MCF 10A (cell line): ENCODE data around the gene SFXN3. TPM values are rescaled to one million over a fixed set of nuclear protein-coding genes. Genes with fewer than 3 reads are reported as not detected.

Experiments
- BruUV-seq: library from RNA; stranded (reverse); fragments of 400-500 nt; replicated peaks from 2 replicates; lab custom pipeline; 2021; lab: Mats Ljungman, UMichigan
- CTCF ChIA-PET: fragments of 300-600 bp; sonication (Branson Sonifier 250); formaldehyde crosslinking; extraction: SDS; loops from one replicate; lab custom pipeline; 2021; ENCODE audit warnings: antibody characterized with exemption, inconsistent platforms; lab: Yijun Ruan, JAX
- POLR2A ChIA-PET: fragments of 300-600, 350-650 bp; sonication (Branson Sonifier 250); formaldehyde crosslinking; extraction: SDS; loops from one replicate; lab custom pipeline; 2020; ENCODE audit warnings: antibody characterized with exemption, inconsistent platforms; lab: Yijun Ruan, JAX
- DNase-seq: peaks from one replicate; pipeline ENCODE4 v3.0.0-alpha.2; 2018; ENCODE audit not compliant: unreplicated experiment
- H3K27ac Mint-ChIP-seq: one replicate; pipeline ENCODE4 v1.8.0; 2022; ENCODE audit warnings: mild to moderate bottlenecking, low read depth, mixed read lengths; ENCODE audit not compliant: unreplicated experiment
- H3K27me3 Mint-ChIP-seq: one replicate; pipeline ENCODE4 v1.8.0; 2022; ENCODE audit warnings: mixed read lengths; ENCODE audit not compliant: insufficient read depth, unreplicated experiment
- H3K36me3 Mint-ChIP-seq: one replicate; pipeline ENCODE4 v1.8.0; 2022; ENCODE audit warnings: mild to moderate bottlenecking, moderate library complexity, mixed read lengths; ENCODE audit not compliant: insufficient read depth, unreplicated experiment
- H3K4me1 Mint-ChIP-seq: one replicate; pipeline ENCODE4 v1.8.0; 2022; ENCODE audit warnings: mixed read lengths; ENCODE audit not compliant: insufficient read depth, unreplicated experiment
- H3K4me3 Mint-ChIP-seq: one replicate; pipeline ENCODE4 v1.8.0; 2022; ENCODE audit warnings: mild to moderate bottlenecking, moderate library complexity, mixed read lengths; ENCODE audit not compliant: unreplicated experiment
- H3K9me3 Mint-ChIP-seq: one replicate; pipeline ENCODE4 v1.8.0; 2022; ENCODE audit warnings: mixed read lengths; ENCODE audit not compliant: unreplicated experiment
- intact Hi-C: fragments of 100-400 bp; cut with micrococcal nuclease; formaldehyde crosslinking; loops from 2 replicates; pipeline ENCODE4 v1.14.1; 2022
- total RNA-seq: library from RNA; stranded (reverse); gene quantifications from 2 replicates; pipeline ENCODE4 v1.2.3, GENCODE V29; 2022
- TF ChIP-seq, protein P1 (sequence below): fragments of 200-600 bp; IDR thresholded peaks from one replicate; pipeline ENCODE4 v1.8.0; 2022; ENCODE audit warnings: antibody characterized with exemption, mild to moderate bottlenecking; ENCODE audit not compliant: unreplicated experiment

SFXN3 gene
- total RNA-seq, 1 experiment from 2014 or later = 39.4 TPM

GRCh38 chr10:101006593-101007098, 24.4 kb upstream of the SFXN3 start:
- BruUV-seq = no TSS peak
- Mint-ChIP-seq H3K4me3 (no peak overlapping the region), H3K36me3 (peaks cover 19% of the 10 kb centered on the region), H3K9me3 (no peaks in the 10 kb centered on the region), H3K27me3 (no peaks in the 10 kb centered on the region), H3K4me1 (no peaks in the 10 kb centered on the region), H3K27ac (no peak overlapping the region)
- ChIA-PET CTCF (interaction anchor here (0.6 to 1.9 kb wide), 7 partner anchors 9 to 498 kb away, joined by 3 to 11 read pairs (median 4); no protein-coding TSS in a partner anchor), POLR2A (interaction anchor here (0.7 to 1.2 kb wide), 4 partner anchors 8 to 124 kb away, joined by 3 read pairs; no protein-coding TSS in a partner anchor)
- TF ChIP-seq, protein P1, sequence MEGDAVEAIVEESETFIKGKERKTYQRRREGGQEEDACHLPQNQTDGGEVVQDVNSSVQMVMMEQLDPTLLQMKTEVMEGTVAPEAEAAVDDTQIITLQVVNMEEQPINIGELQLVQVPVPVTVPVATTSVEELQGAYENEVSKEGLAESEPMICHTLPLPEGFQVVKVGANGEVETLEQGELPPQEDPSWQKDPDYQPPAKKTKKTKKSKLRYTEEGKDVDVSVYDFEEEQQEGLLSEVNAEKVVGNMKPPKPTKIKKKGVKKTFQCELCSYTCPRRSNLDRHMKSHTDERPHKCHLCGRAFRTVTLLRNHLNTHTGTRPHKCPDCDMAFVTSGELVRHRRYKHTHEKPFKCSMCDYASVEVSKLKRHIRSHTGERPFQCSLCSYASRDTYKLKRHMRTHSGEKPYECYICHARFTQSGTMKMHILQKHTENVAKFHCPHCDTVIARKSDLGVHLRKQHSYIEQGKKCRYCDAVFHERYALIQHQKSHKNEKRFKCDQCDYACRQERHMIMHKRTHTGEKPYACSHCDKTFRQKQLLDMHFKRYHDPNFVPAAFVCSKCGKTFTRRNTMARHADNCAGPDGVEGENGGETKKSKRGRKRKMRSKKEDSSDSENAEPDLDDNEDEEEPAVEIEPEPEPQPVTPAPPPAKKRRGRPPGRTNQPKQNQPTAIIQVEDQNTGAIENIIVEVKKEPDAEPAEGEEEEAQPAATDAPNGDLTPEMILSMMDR = no peak
- DNase-seq = no peak
- intact Hi-C loops = no loop called here

- CTCF ChIA-PET = interaction anchor here (0.5 to 1.9 kb wide), 6 partner anchors 10 to 42 kb away, joined by 3 to 11 read pairs (median 4); no protein-coding TSS in a partner anchor
- H3K9me3 Mint-ChIP-seq = no peaks in the 10 kb centered on the region
- intact Hi-C loops = no loop called here
- TF ChIP-seq, protein P1 = no peak
- H3K27me3 Mint-ChIP-seq = no peaks in the 10 kb centered on the region
- no peak for DNase-seq
- no TSS peak for BruUV-seq
- H3K4me1 Mint-ChIP-seq = no peaks in the 10 kb centered on the region
- H3K36me3 Mint-ChIP-seq = peaks cover 19% of the 10 kb centered on the region
- H3K4me3 Mint-ChIP-seq = no peak overlapping the region
- no peak overlapping the region for H3K27ac Mint-ChIP-seq
- POLR2A ChIA-PET = interaction anchor here (0.6 to 1.2 kb wide), 6 partner anchors 8 to 1117 kb away, joined by 3 read pairs; no protein-coding TSS in a partner anchor
These were observed 23.8 kb upstream of the SFXN3 start for GRCh38 chr10:101007099-101007711.

DNA sequence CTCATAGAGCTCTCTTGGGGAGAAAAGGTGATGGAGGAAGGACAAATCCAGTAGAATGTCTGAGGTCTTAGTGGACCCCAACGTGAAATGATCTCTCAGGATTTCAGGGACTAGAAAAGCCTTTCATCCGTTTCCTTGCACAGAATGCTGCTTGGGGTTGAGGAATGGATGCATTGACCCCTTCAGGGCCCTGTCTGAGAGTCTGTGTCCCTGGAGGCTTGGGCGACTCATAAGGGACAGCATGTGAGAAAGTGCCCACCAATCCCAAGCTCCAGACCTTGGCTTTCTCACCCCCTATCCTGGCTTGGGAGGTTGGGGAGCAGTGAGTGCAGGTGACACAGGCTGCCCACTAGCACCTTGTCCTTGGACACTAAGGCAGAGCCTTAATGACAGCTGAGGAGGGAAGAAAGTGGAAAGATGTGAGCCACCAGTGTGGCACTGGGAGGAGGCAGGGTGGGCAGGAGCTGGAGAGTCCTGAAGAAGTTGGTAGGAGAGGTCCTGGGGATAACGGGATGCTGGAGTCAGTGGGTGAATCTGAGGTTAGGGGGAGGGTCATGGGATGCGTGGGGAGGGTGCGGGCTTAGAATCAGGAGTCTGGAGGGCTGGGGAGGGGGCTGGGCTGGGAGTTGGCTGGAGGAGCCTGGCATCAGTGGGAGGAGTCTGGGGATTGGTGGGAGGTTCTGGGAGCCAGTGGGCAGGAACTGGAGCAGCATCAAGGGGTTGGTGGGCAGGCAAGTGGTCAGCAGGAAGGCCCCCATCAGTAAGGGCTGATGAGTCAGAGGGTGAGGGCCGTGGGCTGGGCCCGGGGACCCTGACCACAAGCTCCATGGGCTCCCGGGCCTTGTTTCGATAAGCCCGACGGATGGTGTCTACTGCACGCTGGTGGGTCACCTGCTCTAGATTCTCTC, 22.9 kb upstream of the SFXN3 start:
- DNase-seq = no peak
- Mint-ChIP-seq H3K27ac (no peak overlapping the region), H3K4me3 (no peak overlapping the region), H3K27me3 (no peaks in the 10 kb centered on the region), H3K9me3 (no peaks in the 10 kb centered on the region), H3K4me1 (peaks cover 6% of the 10 kb centered on the region), H3K36me3 (peaks cover 19% of the 10 kb centered on the region)
- intact Hi-C loops = no loop called here
- BruUV-seq = no TSS peak
- ChIA-PET POLR2A (interaction anchor here (0.6 to 1.0 kb wide), 2 partner anchors 34 to 1116 kb away, joined by 3 read pairs; no protein-coding TSS in a partner anchor), CTCF (interaction anchor here (0.6 to 5.0 kb wide), 2 partner anchors 10 to 14 kb away, joined by 3 to 32 read pairs; partner anchors contain the start of gene LZTS2)
- TF ChIP-seq, protein P1 = no peak
